Naive thymus-derived CD4-positive, alpha-beta T cell (primary cell): ENCODE data around the gene MORN5. TPM values are rescaled to one million over a fixed set of nuclear protein-coding genes. Genes with fewer than 3 reads are reported as not detected.
A peak's percentile ranks its signal among the peaks of the same experiment; 100 is the strongest.
"Not testable (repeated sequence)": the region's sequence is repeated elsewhere in the genome, so short reads cannot be mapped to it uniquely, and the experiment has no call there.

ENCODE experiments used
- ATAC-seq: fragments of 150-1000 bp; cut with Tn5 transposase; 2 replicates; pipeline ENCODE4 v1.10.0; 2021; ENCODE audit warnings: mild to moderate bottlenecking, moderate library complexity
- CTCF ChIA-PET: fragments of 350-600 bp; sonication (Branson Sonifier 250); formaldehyde crosslinking; loops from one replicate; lab custom pipeline; 2021; ENCODE audit warnings: antibody characterized with exemption; lab: Charles Lee
- POLR2A ChIA-PET: fragments of 350-600 bp; sonication (Branson Sonifier 250); formaldehyde crosslinking; loops from one replicate; lab custom pipeline; 2021; ENCODE audit warnings: antibody characterized with exemption, inconsistent platforms; lab: Charles Lee
- DNase-seq, 9 donors: peaks; one replicate each; pipeline versions ENCODE4 v3.0.0 to v3.0.0-alpha.2; 2020 to 2022; ENCODE audit warnings: mixed read lengths in 1 of 9
- H3K27ac ChIP-seq: one replicate; pipeline ENCODE4 v1.7.0; 2013; ENCODE audit warnings: mild to moderate bottlenecking, low read depth, low read length, moderate library complexity
- H3K27me3 ChIP-seq, 2 donors: one replicate each; pipeline ENCODE4 v1.7.0; 2013; ENCODE audit warnings: low read length in 2 of 2, mild to moderate bottlenecking in 2 of 2, moderate library complexity in 2 of 2; ENCODE audit not compliant: control insufficient read depth in 2 of 2, insufficient read depth in 2 of 2
- H3K36me3 ChIP-seq, 3 experiments: 1 replicate in 2 of 3; 2 replicates in 1 of 3; pipeline ENCODE4 v1.7.0; 2013; ENCODE audit warnings: low read length in 3 of 3, mild to moderate bottlenecking in 3 of 3, moderate library complexity in 1 of 3; ENCODE audit not compliant: insufficient read depth in 3 of 3, control insufficient read depth in 2 of 3
- H3K4me1 ChIP-seq, 2 donors: one replicate each; pipeline ENCODE4 v1.7.0; 2013; ENCODE audit warnings: low read length in 2 of 2, mild to moderate bottlenecking in 2 of 2, moderate library complexity in 1 of 2; ENCODE audit not compliant: control insufficient read depth in 2 of 2, insufficient read depth in 2 of 2
- H3K4me3 ChIP-seq: 2 replicates; pipeline ENCODE4 v1.7.0; 2013; ENCODE audit warnings: mild to moderate bottlenecking, low read length
- H3K9me3 ChIP-seq, 3 experiments: 1 replicate in 2 of 3; 2 replicates in 1 of 3; pipeline ENCODE4 v1.7.0; 2013; ENCODE audit warnings: low read length in 3 of 3; ENCODE audit not compliant: control insufficient read depth in 2 of 3
- H3K27ac Mint-ChIP-seq, 9 donors: one replicate each; pipeline ENCODE4 v1.8.0; 2020 to 2022; ENCODE audit warnings: mixed read lengths in 9 of 9, mild to moderate bottlenecking in 8 of 9, moderate library complexity in 5 of 9, inconsistent platforms in 2 of 9
- H3K27me3 Mint-ChIP-seq, 5 donors: one replicate each; pipeline ENCODE4 v1.8.0; 2021 to 2022; ENCODE audit warnings: mixed read lengths in 5 of 5, mild to moderate bottlenecking in 1 of 5
- H3K36me3 Mint-ChIP-seq, 5 donors: one replicate each; pipeline ENCODE4 v1.8.0; 2020 to 2022; ENCODE audit warnings: mixed read lengths in 5 of 5, mild to moderate bottlenecking in 3 of 5, inconsistent platforms in 1 of 5
- H3K4me1 Mint-ChIP-seq, 7 donors: one replicate each; pipeline ENCODE4 v1.8.0; 2020 to 2022; ENCODE audit warnings: mixed read lengths in 7 of 7, mild to moderate bottlenecking in 3 of 7, inconsistent platforms in 1 of 7
- H3K4me3 Mint-ChIP-seq, 10 donors: one replicate each; pipeline ENCODE4 v1.8.0; 2020 to 2022; ENCODE audit warnings: mild to moderate bottlenecking in 10 of 10, mixed read lengths in 10 of 10, moderate library complexity in 6 of 10, inconsistent platforms in 2 of 10
- H3K9me3 Mint-ChIP-seq, 11 donors: one replicate each; pipeline ENCODE4 v1.8.0; 2020 to 2022; ENCODE audit warnings: mixed read lengths in 11 of 11, mild to moderate bottlenecking in 4 of 11, inconsistent platforms in 1 of 11, moderate library complexity in 1 of 11
- intact Hi-C, 2 donors: fragments of 100-400 bp; cut with micrococcal nuclease; formaldehyde crosslinking; loops; one replicate each; pipeline ENCODE4 v1.15.1; 2023
- polyA plus RNA-seq, 2 donors: library from polyadenylated mRNA; unstranded; fragments of 300-500 nt; fragmentation: Illumina TruSeq; gene quantifications; one replicate each; pipeline ENCODE4 v1.2.3, GENCODE V29; 2021
- total RNA-seq, 6 experiments: library from RNA in 5 of 6; stranded (reverse) in 5 of 6; gene quantifications; 1 replicate in 5 of 6; 2 replicates in 1 of 6; pipeline ENCODE4 v1.2.3 and lab custom pipeline; 2021 to 2026

MORN5 gene
- total and polyA plus RNA-seq, 7 experiments from 2014 or later: not detected

- Mint-ChIP-seq H3K36me3 (no peaks in the 10 kb centered on the region), H3K27ac (no peak overlapping the region), H3K27me3 (peaks cover 0 to 14% (median 5%) of the 10 kb centered on the region in 5 donors), H3K4me3 (no peak overlapping the region), H3K9me3 (no peaks in the 10 kb centered on the region), H3K4me1 (no peaks in the 10 kb centered on the region)
- no peak for ATAC-seq
- Histone ChIP-seq H3K4me1 (no peaks in the 10 kb centered on the region), H3K9me3 (no peaks in the 10 kb centered on the region), H3K27me3 (no peaks in the 10 kb centered on the region), H3K36me3 (no peaks in the 10 kb centered on the region), H3K27ac (no peak overlapping the region), H3K4me3 (no peak overlapping the region)
- DNase-seq: no peak
- CTCF ChIA-PET: interaction anchor here (1.6 to 2.0 kb wide), 2 partner anchors 14 to 17 kb away, joined by 3 to 9 read pairs; no protein-coding TSS in a partner anchor
- intact Hi-C loops: no loop called here
- POLR2A ChIA-PET: no interaction called here
Measured at GRCh38 chr9:122115176-122116035, 44.3 kb upstream of the MORN5 start.

- ChIA-PET POLR2A (no interaction called here), CTCF (interaction anchor here (1.6 to 2.0 kb wide), 2 partner anchors 15 to 17 kb away, joined by 3 to 9 read pairs; no protein-coding TSS in a partner anchor)
- Histone ChIP-seq H3K27ac (no peak overlapping the region), H3K4me3 (no peak overlapping the region), H3K4me1 (no peaks in the 10 kb centered on the region), H3K36me3 (no peaks in the 10 kb centered on the region), H3K9me3 (no peaks in the 10 kb centered on the region), H3K27me3 (no peaks in the 10 kb centered on the region)
- Mint-ChIP-seq H3K36me3 (no peaks in the 10 kb centered on the region), H3K4me3 (no peak overlapping the region), H3K4me1 (no peaks in the 10 kb centered on the region), H3K27me3 (peaks cover 0 to 14% (median 5%) of the 10 kb centered on the region in 5 donors), H3K27ac (no peak overlapping the region), H3K9me3 (no peaks in the 10 kb centered on the region)
- ATAC-seq (no peak), DNase-seq (no peak)
- intact Hi-C loops: no loop called here
Measured at GRCh38 chr9:122116040-122116439, 43.7 kb upstream of the MORN5 start.

DNA sequence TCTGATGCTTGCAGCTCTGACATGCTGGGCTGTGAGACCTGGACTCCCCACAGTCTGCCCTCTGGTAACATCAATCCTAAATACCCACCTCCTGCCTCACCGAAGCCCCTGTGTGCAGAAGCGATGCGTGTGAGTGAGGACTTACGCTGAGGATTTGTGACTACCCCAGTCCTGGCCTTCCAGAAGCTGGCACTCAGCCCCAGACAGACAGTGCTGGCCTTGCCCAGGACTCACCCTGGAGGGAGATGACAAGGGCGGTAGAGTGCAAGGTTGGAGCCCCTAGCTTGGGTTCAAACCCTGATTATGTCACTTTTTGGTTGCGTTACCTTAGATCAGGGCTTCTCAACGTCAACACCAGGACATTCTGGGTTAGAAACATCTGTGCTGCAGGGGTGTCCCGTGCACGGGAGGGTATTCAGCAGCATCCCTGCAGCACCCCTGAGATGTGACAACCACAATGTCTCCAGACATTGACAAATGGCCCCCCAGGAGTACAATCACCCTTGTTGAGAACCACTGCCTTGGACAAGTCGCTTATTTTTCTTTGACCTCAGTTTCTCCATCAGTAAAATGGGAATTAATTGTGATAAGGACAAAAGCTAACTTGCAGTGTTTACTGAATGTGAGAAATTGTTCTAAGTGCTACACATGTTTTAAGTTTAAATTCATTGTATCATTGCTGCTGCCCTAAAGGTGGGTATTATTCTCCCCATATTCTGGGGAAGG is 43.1 kb upstream of the MORN5 start:
- no peak overlapping the region for H3K27ac Mint-ChIP-seq
- H3K4me1 Mint-ChIP-seq: no peaks in the 10 kb centered on the region
- intact Hi-C loops: no loop called here

DNA sequence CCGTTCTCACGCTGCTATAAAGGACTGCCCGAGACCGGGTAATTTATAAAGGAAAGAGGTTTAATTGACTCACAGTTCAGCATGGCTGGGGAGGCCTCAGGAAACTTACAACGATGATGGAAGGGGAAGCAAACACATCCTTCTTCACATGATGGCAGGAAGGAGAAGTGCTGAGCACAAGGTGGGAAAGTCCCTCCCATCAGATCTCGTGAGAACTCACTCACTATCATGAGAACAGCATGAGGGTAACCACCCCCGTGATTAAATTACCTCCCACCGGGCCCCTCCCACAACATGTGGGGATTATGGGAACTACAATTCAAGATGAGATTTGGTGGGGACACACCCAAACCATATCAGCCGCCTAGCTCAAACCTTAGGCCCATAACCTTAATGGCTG is 42.5 kb upstream of the MORN5 start:
- H3K4me1 Mint-ChIP-seq, H3K9me3 Mint-ChIP-seq, DNase-seq, H3K27me3 ChIP-seq, H3K27ac ChIP-seq, CTCF ChIA-PET, H3K9me3 ChIP-seq, H3K4me3 Mint-ChIP-seq, intact Hi-C loops, H3K4me1 ChIP-seq, POLR2A ChIA-PET, H3K36me3 Mint-ChIP-seq, H3K4me3 ChIP-seq, H3K27ac Mint-ChIP-seq, H3K36me3 ChIP-seq: not testable (repeated sequence)
- H3K27me3 Mint-ChIP-seq: peaks cover 0 to 12% (median 5%) of the 10 kb centered on the region in 5 donors
- peak; percentile 18 for ATAC-seq

More for the DNA sequence above, 43.1 kb upstream of the MORN5 start:
- DNase-seq (no peak), ATAC-seq (no peak)
- Mint-ChIP-seq H3K9me3 (no peaks in the 10 kb centered on the region), H3K27me3 (peaks cover 0 to 14% (median 5%) of the 10 kb centered on the region in 5 donors), H3K4me3 (no peak overlapping the region), H3K36me3 (no peaks in the 10 kb centered on the region)
- Histone ChIP-seq H3K4me1 (no peaks in the 10 kb centered on the region), H3K36me3 (no peaks in the 10 kb centered on the region), H3K27me3 (no peaks in the 10 kb centered on the region), H3K4me3 (no peak overlapping the region), H3K9me3 (no peaks in the 10 kb centered on the region), H3K27ac (no peak overlapping the region)
- ChIA-PET POLR2A (no interaction called here), CTCF (interaction anchor here (1.6 to 2.0 kb wide), 2 partner anchors 15 to 18 kb away, joined by 3 to 9 read pairs; no protein-coding TSS in a partner anchor)

DNA sequence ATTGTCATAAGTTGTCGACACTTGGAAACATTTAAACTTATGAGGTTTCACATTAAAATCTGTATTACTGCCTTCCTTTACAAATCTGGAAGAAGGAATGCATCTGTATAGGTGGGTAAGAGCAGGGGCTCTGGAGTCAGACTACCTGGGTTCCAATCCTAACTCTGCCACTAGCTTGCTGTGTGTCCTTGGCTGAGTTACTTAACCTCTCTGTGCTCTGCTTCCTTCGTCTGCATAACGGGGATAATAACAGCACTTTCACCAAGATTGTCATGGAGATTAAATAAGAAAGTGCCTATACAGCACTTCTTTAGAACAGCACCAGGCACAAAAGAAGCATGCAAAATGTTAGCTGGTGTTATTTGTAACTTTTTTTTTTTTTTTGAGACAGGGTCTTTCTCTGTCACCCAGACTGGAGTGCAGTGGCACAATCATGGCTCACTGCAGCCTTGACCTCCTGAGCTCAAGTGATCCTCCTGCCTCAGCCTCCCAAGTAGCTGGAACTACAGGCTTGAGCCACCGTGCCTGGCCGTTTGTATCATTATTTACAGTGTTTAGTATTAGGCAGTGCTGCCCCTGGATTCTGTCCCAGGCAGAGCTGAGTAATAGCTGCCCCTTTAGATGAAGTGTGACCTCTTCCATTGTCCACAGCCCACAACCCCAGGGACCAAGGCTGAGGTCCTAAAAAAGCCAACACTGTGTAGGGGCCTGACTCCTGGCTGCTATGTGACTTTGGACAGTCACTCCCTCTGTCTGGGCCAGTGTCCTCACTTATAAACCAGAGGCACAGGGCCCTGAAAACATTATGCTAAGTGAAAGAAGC is 41.2 kb upstream of the MORN5 start:
- intact Hi-C loops: no loop called here
- DNase-seq (no peak), ATAC-seq (no peak)
- H3K4me1 Mint-ChIP-seq: peaks cover 0 to 6% (median 0%) of the 10 kb centered on the region in 7 donors
- POLR2A ChIA-PET: no interaction called here
- no peaks in the 10 kb centered on the region for H3K9me3 Mint-ChIP-seq
- Histone ChIP-seq H3K36me3 (no peaks in the 10 kb centered on the region), H3K27ac (no peak overlapping the region), H3K4me3 (no peak overlapping the region), H3K27me3 (no peaks in the 10 kb centered on the region), H3K9me3 (no peaks in the 10 kb centered on the region), H3K4me1 (no peaks in the 10 kb centered on the region)
- no peak overlapping the region for H3K4me3 Mint-ChIP-seq
- no peaks in the 10 kb centered on the region for H3K36me3 Mint-ChIP-seq
- peaks cover 0 to 5% (median 3%) of the 10 kb centered on the region in 5 donors for H3K27me3 Mint-ChIP-seq
- peak overlapping the region in 1 of 9 donors; percentile 59 for H3K27ac Mint-ChIP-seq
- CTCF ChIA-PET: interaction anchor here (0.7 to 1.2 kb wide), 2 partner anchors 19 to 1417 kb away, joined by 4 read pairs; no protein-coding TSS in a partner anchor

GRCh38 chr9:122119166-122119521 is 40.6 kb upstream of the MORN5 start:
- Histone ChIP-seq H3K27me3 (no peaks in the 10 kb centered on the region), H3K9me3 (no peaks in the 10 kb centered on the region), H3K4me3 (no peak overlapping the region), H3K27ac (no peak overlapping the region), H3K4me1 (no peaks in the 10 kb centered on the region), H3K36me3 (no peaks in the 10 kb centered on the region)
- DNase-seq: no peak
- Mint-ChIP-seq H3K4me3 (no peak overlapping the region), H3K27ac (peak overlapping the region in 1 of 9 donors; percentile 59), H3K27me3 (peaks cover 2 to 5% (median 4%) of the 10 kb centered on the region in 5 donors), H3K36me3 (no peaks in the 10 kb centered on the region), H3K4me1 (peaks cover 0 to 6% (median 0%) of the 10 kb centered on the region in 7 donors), H3K9me3 (no peaks in the 10 kb centered on the region)
- POLR2A ChIA-PET: no interaction called here
- intact Hi-C loops: no loop called here
- CTCF ChIA-PET: interaction anchor here (0.7 to 1.7 kb wide), 3 partner anchors 20 to 1417 kb away, joined by 3 to 7 read pairs (median 4); no protein-coding TSS in a partner anchor
- ATAC-seq: no peak
